MM.1S (cell line): ENCODE data around the gene CA12.

ENCODE experiments used
- CTCF ChIP-seq: fragments of 300-600 bp; sonication (generic); IDR thresholded peaks from 2 replicates; pipeline ENCODE4 v1.5.1; 2016; ENCODE audit warnings: antibody characterized with exemption, low read length, mixed read lengths
- EZH2 ChIP-seq: fragments of 300-600 bp; sonication (generic); optimal IDR thresholded peaks from 2 replicates; pipeline ENCODE3; 2017; ENCODE audit warnings: low read depth, mild to moderate bottlenecking, antibody characterized with exemption, low read length, mixed read lengths

GRCh38 chr15:63334821-63335220 is 46.8 kb downstream of the CA12 start:
- TF ChIP-seq CTCF (no peak), EZH2 (no peak)
